GM19452 (cell line): Measurements from ENCODE around the gene C4orf50.

Experiments
- ATAC-seq: cut with Tn5 transposase; IDR thresholded peaks from one replicate; pipeline ENCODE4 v1.9.1; 2021; ENCODE audit not compliant: unreplicated experiment

The C4orf50 gene

DNA sequence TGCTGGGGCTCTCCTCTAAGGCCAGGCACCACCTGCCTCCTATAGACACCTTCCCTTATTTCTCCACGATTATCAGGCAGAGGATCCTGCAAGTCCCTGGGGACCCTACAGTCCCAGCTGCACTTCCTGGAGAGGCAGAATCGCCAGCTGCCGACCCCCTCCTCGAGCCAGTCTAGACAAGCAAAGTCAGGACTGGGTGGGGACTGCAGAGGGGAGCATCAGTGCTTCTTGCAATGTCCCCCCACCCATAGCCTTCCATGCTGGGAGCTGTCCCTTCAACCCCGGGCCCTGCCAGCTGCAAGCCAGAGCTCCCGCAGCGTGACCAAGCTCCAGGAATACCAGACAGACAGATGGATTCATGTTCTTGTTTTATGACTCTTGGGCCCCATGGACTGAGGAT lies 124.0 kb downstream of the C4orf50 start:
- no peak for ATAC-seq

DNA sequence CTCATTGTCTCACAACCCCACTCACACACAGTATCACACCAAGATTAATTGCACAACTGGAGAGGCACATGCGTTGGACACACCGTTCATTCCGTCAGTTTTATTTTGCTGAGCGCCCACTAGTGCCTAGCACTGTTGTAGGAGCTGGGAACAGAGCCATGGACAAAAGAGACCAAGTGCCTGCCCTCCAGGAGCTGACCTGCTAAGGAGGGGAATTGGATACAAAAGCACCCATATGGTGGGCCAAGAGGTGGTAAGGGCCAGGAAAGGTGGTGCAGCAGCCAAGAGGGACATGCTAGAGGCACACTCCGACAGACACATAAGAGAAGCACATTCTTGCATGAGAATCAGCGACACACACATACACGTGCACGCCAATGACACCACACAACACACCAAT lies 124.6 kb downstream of the C4orf50 start:
- ATAC-seq = no peak

- ATAC-seq = no peak
Observed at GRCh38 chr4:5893004-5893580, 125.1 kb downstream of the C4orf50 start, which contains the start of gene CRMP1. CRMP1 (minus strand) TSS chr4:5893086; CDS start chr4:5892969, 117 bp downstream.

GRCh38 chr4:5892323-5893003 lies 125.8 kb downstream of the C4orf50 start:
- ATAC-seq = no peak

DNA sequence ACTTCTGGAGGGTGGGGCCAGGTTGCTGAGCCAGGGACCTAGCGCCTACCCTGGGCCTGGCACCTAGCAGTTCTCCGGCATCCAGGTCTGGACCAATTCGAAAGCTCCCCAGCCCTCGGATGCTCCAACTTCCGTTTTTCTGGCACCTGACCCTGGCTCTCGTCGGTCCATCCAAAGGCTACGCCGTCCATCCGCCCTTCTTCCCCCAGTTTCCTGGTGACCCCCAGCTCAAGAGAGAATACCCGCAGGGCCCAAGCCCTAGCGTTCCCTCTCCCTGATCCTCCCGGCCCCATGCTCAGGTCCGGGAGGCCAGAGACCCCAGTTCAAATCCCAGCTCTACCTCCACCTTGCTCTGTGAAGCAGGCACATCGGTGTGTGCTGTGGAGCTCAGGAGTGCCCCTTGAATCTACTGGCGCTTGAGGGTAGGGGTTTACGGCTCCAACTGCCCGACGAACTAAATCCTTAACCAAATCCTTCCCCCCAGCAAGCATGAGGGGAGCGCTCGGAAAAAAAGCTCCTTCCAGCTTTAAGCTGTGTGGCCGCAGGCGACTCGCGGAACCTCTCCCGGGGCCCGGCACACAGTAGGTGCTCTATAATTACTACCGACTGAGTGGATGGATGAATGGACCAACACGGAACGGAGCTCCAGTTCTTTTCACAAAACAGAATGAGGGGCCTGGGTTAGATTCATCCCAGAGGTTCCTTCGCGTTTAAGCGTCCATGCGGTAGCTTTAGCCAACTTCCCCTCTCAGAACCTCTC lies 126.5 kb downstream of the C4orf50 start:
- ATAC-seq = no peak

DNA sequence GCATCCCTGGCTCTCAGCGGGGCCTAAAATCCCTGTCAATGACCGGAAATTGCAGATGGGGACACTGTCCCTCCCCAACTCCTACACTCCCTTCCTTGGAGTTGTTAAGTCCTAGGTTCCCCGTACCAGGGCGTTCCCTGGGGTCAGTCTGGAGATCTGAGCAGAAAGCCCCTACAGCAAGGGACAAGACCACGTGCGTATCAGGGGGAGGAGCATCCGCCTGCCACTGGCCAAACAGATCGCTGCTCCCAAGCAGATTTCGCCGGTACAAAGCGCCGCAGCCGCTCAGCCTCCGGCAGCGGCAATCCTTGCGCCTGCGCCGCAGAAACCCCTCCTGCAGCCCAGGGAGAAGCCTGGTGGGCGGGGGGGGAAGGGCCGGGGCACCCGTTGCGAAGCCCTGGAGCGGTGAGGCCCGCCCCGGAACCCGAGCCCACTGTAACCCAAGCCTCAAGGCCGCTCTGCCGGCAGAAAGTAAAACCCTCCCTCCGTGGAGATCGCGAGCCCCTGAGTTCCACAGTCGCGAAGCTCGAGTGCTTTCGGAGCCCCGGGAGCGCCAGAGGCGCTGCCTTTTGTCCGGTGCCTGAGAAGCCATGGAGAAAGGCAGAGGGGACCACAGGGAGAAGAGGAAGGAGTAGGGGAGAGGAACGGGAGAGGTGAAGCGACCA lies 128.0 kb downstream of the C4orf50 start:
- ATAC-seq = no peak

- no peak for ATAC-seq
Observed at GRCh38 chr4:5889002-5889696, 129.1 kb downstream of the C4orf50 start.

DNA sequence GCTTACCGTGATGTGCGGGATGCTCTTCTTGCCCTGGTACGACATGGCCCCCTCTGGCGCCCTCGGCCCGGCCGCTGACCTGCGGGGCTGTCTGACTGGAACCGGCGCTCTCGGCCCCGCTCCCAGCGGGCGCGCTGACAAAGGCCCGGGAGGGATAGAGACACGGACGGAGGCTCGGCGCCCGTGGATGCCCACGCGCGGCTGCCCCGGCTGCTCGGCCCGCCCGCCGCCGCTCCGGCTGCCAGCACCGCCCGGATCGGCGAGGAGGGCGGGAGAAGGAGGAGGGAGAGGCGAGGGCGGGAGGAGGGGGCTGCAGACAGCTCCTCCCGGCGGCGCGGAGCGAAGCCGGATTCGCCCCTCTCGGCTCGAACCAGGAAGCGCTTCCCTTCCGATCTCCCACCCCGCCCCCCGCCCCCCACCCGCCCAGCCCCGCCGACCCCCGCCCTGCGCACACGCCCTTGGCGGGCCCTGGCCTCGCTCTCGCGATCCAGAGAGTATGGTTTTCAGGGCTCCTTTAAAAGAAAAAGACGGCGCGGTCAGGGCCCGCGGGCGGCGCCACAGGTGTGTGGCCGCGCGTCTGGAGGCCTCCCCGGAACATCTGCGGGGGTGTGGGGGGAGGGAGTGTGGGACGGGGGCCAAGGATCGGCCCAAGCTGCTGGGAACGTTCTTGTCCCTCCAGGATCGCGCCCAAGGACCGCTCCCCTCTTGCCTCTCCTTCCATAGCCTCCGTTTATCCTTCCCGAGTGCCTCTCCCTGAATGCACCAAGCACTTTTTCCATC lies 129.8 kb downstream of the C4orf50 start:
- ATAC-seq = no peak

- ATAC-seq = no peak
Observed at GRCh38 chr4:5887361-5888221, 130.6 kb downstream of the C4orf50 start.

DNA sequence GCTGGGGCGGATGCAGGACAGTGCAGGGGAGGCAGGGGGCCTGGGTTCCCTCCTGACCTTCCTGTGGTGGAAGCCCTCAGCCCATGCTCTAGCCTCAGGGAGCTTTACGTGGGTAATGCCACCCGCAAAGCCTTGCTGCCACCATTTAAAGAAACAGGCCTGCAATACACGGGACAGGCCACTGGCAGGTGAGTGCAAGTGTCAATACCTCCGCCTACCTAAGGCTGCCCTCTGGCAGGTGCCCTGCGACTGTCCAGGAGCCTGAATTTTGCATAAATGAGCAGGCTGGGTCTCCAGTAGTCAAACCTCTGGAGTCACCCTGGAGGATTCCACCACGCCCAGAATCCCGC lies 131.2 kb downstream of the C4orf50 start:
- ATAC-seq = no peak

- no peak for ATAC-seq
Observed at GRCh38 chr4:5885733-5886132, 132.5 kb downstream of the C4orf50 start.

- ATAC-seq = no peak
Observed at GRCh38 chr4:5884796-5885195, 133.4 kb downstream of the C4orf50 start.

DNA sequence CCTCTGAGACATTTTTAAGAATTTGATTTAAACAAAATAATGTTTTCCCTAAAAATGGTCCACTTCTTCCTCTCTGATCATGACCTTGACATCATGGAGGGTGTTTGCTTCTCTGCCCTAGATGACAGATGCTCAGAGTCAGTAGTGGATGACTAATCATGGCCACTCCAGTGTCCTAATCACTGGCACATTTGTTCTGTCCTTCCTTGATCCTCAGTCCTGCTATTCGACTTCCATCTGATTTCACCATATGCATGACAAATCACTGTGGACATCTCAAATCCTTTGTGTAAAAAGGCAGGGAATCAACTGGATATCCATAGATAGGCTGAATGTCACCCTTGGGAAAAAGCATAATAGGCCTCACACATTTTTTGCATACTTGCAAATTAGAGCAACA lies 134.3 kb downstream of the C4orf50 start:
- no peak for ATAC-seq

GRCh38 chr4:5882947-5883346 lies 135.3 kb downstream of the C4orf50 start:
- no peak for ATAC-seq

GRCh38 chr4:5881340-5881739 lies 136.9 kb downstream of the C4orf50 start:
- ATAC-seq = no peak

DNA sequence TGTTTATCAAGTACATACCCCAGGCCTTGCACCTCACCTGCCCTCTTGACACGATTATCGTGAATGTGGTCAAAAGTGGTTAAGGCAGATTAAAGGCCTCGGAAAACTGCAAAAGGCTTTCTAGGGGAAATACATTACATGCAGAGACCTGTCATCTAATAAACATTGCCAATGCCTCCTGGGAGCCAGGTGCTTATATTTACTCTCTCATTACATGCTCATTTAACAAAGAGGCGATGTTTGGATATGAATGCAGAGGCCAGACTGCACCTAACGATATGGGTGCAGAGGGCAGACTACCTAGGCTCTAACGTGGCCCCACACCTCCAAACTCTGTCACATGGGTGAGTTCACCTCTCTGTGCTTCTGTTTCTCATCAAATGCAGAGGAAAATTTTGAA lies 139.9 kb downstream of the C4orf50 start:
- ATAC-seq = no peak

DNA sequence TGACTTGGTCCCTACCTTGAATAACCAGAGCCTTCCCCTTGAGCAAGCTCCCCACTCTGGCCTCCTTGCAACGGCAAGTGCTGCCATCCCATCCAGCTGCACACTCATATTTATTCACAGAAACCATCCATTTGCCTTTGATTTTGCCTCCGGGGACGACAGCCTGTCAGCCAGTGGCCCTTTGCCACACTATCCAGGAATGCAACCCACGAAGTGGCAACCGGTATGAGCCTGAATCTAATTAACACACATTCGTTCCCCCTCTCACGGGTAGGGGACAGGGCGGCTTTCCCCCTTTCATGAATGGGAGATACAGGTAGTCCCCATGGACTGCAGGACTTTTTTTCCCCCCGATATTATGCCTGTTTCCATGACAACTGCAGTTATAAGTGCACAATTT lies 140.8 kb downstream of the C4orf50 start:
- no peak for ATAC-seq

DNA sequence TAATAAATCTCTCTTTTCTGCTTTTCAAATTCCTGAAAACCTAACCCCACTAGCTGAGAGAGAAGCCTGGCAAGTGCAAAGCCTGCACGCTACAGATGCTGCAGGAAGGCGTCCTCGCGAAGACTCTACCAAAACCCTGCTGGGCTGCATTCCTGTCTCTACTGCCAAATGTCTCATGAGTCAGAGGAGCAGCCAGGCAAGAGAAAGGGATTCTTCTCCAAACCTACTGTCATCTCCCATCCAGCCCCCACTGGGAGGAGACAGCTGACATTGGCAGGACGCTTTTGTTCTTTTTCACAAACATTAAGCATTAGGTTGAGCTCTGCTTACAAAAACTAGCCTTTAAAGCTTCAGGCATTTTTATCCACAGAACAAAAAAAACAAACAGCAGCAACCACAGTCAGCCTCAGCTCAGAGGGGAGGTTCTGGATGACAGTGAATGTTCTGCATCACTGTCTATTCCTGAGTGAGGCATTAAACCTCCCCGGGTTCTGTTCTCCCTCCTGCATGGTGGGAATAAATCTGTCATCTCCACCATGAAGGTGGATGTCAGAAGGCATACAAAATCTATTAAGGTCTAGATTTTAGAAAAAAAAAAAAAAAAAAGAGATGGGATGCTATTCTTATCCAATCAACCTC lies 143.3 kb downstream of the C4orf50 start:
- no peak for ATAC-seq

- no peak for ATAC-seq
Observed at GRCh38 chr4:5870701-5871100, 147.5 kb downstream of the C4orf50 start.
